K562 (cell line): ENCODE measurements around the gene ADGRB3. TPM values are rescaled to one million over a fixed set of nuclear protein-coding genes. Genes with fewer than 3 reads are reported as not detected.
A peak's percentile ranks its signal among the peaks of the same experiment; 100 is the strongest.

Experiments used
- ATAC-seq: fragments of 200-7000 bp; cut with Tn5 transposase; 3 replicates; pipeline ENCODE4 v1.9.1; 2020; ENCODE audit warnings: moderate library complexity
- BruUV-seq: library from RNA; stranded (reverse); fragments of 400-500 nt; replicated peaks from 2 replicates; lab custom pipeline; 2021; lab: Mats Ljungman, UMichigan
- CTCF ChIA-PET: fragments of 300-600 bp; formaldehyde crosslinking; extraction: SDS; loops from one replicate; lab custom pipeline; 2021; ENCODE audit warnings: low intra/inter-chr PET ratio; lab: Yijun Ruan, JAX
- POLR2A ChIA-PET: fragments of 300-600, 350-650 bp; sonication (Branson Sonifier 250); formaldehyde crosslinking; extraction: SDS; loops from one replicate; lab custom pipeline; 2021; ENCODE audit warnings: antibody characterized with exemption, inconsistent platforms; lab: Yijun Ruan, JAX
- DNase-seq, 4 experiments: peaks; one replicate each; pipeline versions ENCODE4 v3.0.0 to v3.0.0-alpha.2; 2011 to 2018; ENCODE audit warnings: low spot score in 3 of 4, mixed read lengths in 3 of 4; ENCODE audit errors: extremely low read depth in 1 of 4
- FAIRE-seq: peaks from 2 replicates; lab custom pipeline; 2011; peaks lifted over from hg19 to GRCh38; lab: Jason Lieb, UNC
- H2AFZ ChIP-seq: 2 replicates; pipeline ENCODE4 v1.6.0; 2011; ENCODE audit warnings: low read depth, low read length, control low read depth, inconsistent platforms
- H3K27ac ChIP-seq: fragments of 200-600 bp; 3 replicates; pipeline ENCODE4 v1.8.0; 2011; ENCODE audit warnings: low read depth, mild to moderate bottlenecking, control low read depth, inconsistent platforms, low read length, moderate library complexity, mixed read lengths; ENCODE audit errors: extremely low read depth
- H3K27me3 ChIP-seq, 2 experiments: fragments of 300-600 bp in 1 of 2; 2 replicates in 1 of 2; 3 replicates in 1 of 2; pipeline versions ENCODE4 v1.6.0 to v1.8.0; 2011; ENCODE audit warnings: inconsistent platforms in 2 of 2, low read length in 2 of 2, mild to moderate bottlenecking in 1 of 2, mixed read lengths in 1 of 2, moderate library complexity in 1 of 2; ENCODE audit not compliant: control insufficient read depth in 2 of 2, insufficient read depth in 2 of 2
- H3K36me3 ChIP-seq: fragments of 300-600 bp; 3 replicates; pipeline ENCODE4 v1.8.0; 2011; ENCODE audit warnings: mild to moderate bottlenecking, low read length, inconsistent platforms; ENCODE audit not compliant: control insufficient read depth, insufficient read depth
- H3K4me1 ChIP-seq, 2 experiments: fragments of 200-600 bp in 1 of 2; replicated peaks in 1 of 2; 2 replicates in 1 of 2; 3 replicates in 1 of 2; pipeline versions ENCODE4 v1.5.1 to v1.8.0; 2011; ENCODE audit warnings: inconsistent platforms in 2 of 2, low read length in 2 of 2, mild to moderate bottlenecking in 1 of 2, mixed read lengths in 1 of 2, moderate library complexity in 1 of 2; ENCODE audit not compliant: control insufficient read depth in 2 of 2, insufficient read depth in 2 of 2
- H3K4me2 ChIP-seq: 2 replicates; pipeline ENCODE4 v1.6.1; 2011; ENCODE audit warnings: low read length, control low read depth, inconsistent platforms, mixed read lengths; ENCODE audit not compliant: insufficient read depth
- H3K4me3 ChIP-seq: fragments of 200-600 bp; sonication (generic), shearing (Covaris generic); 2 replicates; pipeline ENCODE4 v1.5.1; 2016; ENCODE audit warnings: control low read depth, inconsistent platforms
- H3K79me2 ChIP-seq: fragments of 200-600 bp; 3 replicates; pipeline ENCODE4 v1.8.0; 2011; ENCODE audit warnings: low read length, inconsistent platforms; ENCODE audit not compliant: control insufficient read depth, insufficient read depth
- H3K9ac ChIP-seq, 2 experiments: 2 replicates each; pipeline versions ENCODE4 v1.6.0 to v1.6.1; 2011; ENCODE audit warnings: low read depth in 2 of 2, low read length in 2 of 2, control low read depth in 1 of 2, inconsistent platforms in 1 of 2, mild to moderate bottlenecking in 1 of 2, mixed read lengths in 1 of 2; ENCODE audit not compliant: insufficient read depth in 1 of 2
- H3K9me1 ChIP-seq: one replicate; pipeline ENCODE4 v1.6.0; 2011; ENCODE audit warnings: inconsistent platforms, mild to moderate bottlenecking, low read length, moderate library complexity; ENCODE audit not compliant: control insufficient read depth, insufficient read depth
- H3K9me3 ChIP-seq: replicated peaks from 2 replicates; pipeline ENCODE4 v1.5.1; 2011; ENCODE audit warnings: low read depth, low read length, inconsistent platforms; ENCODE audit not compliant: control insufficient read depth, insufficient read depth
- H4K20me1 ChIP-seq: replicated peaks from 2 replicates; pipeline ENCODE4 v1.6.1; 2011; ENCODE audit warnings: low read length, inconsistent platforms, mixed read lengths; ENCODE audit not compliant: control insufficient read depth, insufficient read depth
- ARID1B ChIP-seq: fragments of 450-650 bp; IDR thresholded peaks from 2 replicates; pipeline ENCODE4 v1.6.1; 2016; ENCODE audit warnings: antibody characterized with exemption, mild to moderate bottlenecking, inconsistent platforms
- C11orf30 ChIP-seq: fragments of 450-650 bp; IDR thresholded peaks from 2 replicates; pipeline ENCODE4 v1.6.1; 2016; ENCODE audit warnings: low read depth, mild to moderate bottlenecking
- CC2D1A ChIP-seq: fragments of 450-650 bp; IDR thresholded peaks from 2 replicates; pipeline ENCODE4 v1.6.1; 2017; ENCODE audit warnings: mild to moderate bottlenecking
- CHAMP1 ChIP-seq: fragments of 450-650 bp; IDR thresholded peaks from 2 replicates; pipeline ENCODE4 v1.6.1; 2016; ENCODE audit warnings: mild to moderate bottlenecking
- DPF2 ChIP-seq: fragments of 450-650 bp; IDR thresholded peaks from 2 replicates; pipeline ENCODE4 v1.6.1; 2016
- ELF2 ChIP-seq: fragments of 250-450 bp; sonication (Bioruptor Pico); IDR thresholded peaks from 2 replicates; pipeline ENCODE4 v1.5.0; 2021; ENCODE audit warnings: mild to moderate bottlenecking
- HDGF ChIP-seq: fragments of 450-650 bp; IDR thresholded peaks from 2 replicates; pipeline ENCODE4 v1.6.1; 2016
- MAFF ChIP-seq: IDR thresholded peaks from 2 replicates; pipeline ENCODE4 v1.6.1; 2012; ENCODE audit warnings: low read length, improper control_type of control experiment
- MBD2 ChIP-seq: sonication (generic); IDR thresholded peaks from 2 replicates; pipeline ENCODE4 v1.6.1; 2016; ENCODE audit warnings: low read depth, borderline replicate concordance
- MYNN ChIP-seq, 2 experiments: sonication (generic); formaldehyde crosslinking in 1 of 2; IDR thresholded peaks; 2 replicates each; pipeline versions ENCODE4 v1.5.0 to v1.6.1; 2016 to 2020; ENCODE audit warnings: antibody characterized with exemption in 1 of 2, missing genetic modification reagents in 1 of 2
- NFE2 ChIP-seq: IDR thresholded peaks from 2 replicates; pipeline ENCODE4 v1.6.1; 2014; ENCODE audit warnings: antibody characterized with exemption, low read depth
- SMARCE1 ChIP-seq: fragments of 450-650 bp; IDR thresholded peaks from 2 replicates; pipeline ENCODE4 v1.7.1; 2016; ENCODE audit warnings: mild to moderate bottlenecking
- SOX6 ChIP-seq: fragments of 450-650 bp; IDR thresholded peaks from 2 replicates; pipeline ENCODE4 v1.6.1; 2014; ENCODE audit warnings: mild to moderate bottlenecking
- TEAD4 ChIP-seq, 2 experiments: sonication (generic) in 1 of 2; formaldehyde crosslinking in 1 of 2; IDR thresholded peaks; 2 replicates each; pipeline versions ENCODE4 v1.6.1 to v1.8.0; 2012 to 2022; ENCODE audit warnings: borderline replicate concordance in 1 of 2, inconsistent platforms in 1 of 2, low read length in 1 of 2, mild to moderate bottlenecking in 1 of 2, missing genetic modification reagents in 1 of 2
- ZNF316 ChIP-seq: fragments of 450-650 bp; IDR thresholded peaks from 2 replicates; pipeline ENCODE4 v1.6.1; 2016
- WGBS: fragments of 100-300 bp; shearing (Covaris generic); methylation state at CpG from one replicate; pipeline ENCODE4 v1.1.6; 2016; ENCODE audit warnings: low coverage, mixed read lengths; ENCODE audit not compliant: insufficient coverage; ENCODE audit errors: missing lambda C conversion rate; 5-methylcytosine and 5-hydroxymethylcytosine counted together
- in situ Hi-C: fragments of 300-500 bp; cut with MboI; formaldehyde crosslinking; loops from 4 replicates; pipeline ENCODE4 v1.15.0; 2018; ENCODE audit warnings: inconsistent platforms, mixed read lengths
- intact Hi-C: fragments of 100-400 bp; cut with micrococcal nuclease; formaldehyde crosslinking; loops from 2 replicates; pipeline ENCODE4 v1.14.2; 2022
- polyA plus RNA-seq, 8 experiments: library from polyadenylated mRNA; depleted of rRNA in 4 of 8; stranded (reverse) in 5 of 8; unstranded in 3 of 8; fragments of >200 nt; fragmentation: Nextera tagmentation in 2 of 8; fragmentation: Illumina TruSeq in 1 of 8; extraction: Ambion mirVana in 2 of 8; extraction: Trizol in 1 of 8; gene quantifications; 2 replicates each; pipeline versions ENCODE4 v1.2.1 to v1.2.3, GENCODE V29; 2011 to 2014; ENCODE audit warnings: inconsistent platforms in 1 of 8, missing spikeins in 1 of 8
- total RNA-seq, 7 experiments: library from RNA; depleted of rRNA in 6 of 7; stranded (reverse); fragments of >200 nt in 6 of 7; fragmentation: Illumina TruSeq in 2 of 7; extraction: Trizol in 2 of 7; gene quantifications; 2 replicates each; pipeline versions ENCODE4 v1.2.1 to v1.2.3, GENCODE V29; 2011 to 2021; ENCODE audit warnings: low replicate concordance in 1 of 7

Gene ADGRB3
- total and polyA plus RNA-seq, 9 of the 15 experiments (the other 6 are each of a cell fraction or from before 2014, with no cell fraction given): 0.90 to 7.8 (median 2.4) TPM

- no peak for TF ChIP-seq MBD2
- TF ChIP-seq, all 486 proteins: peak for 0
Observed at GRCh38 chr6:68730291-68731054, 95.4 kb downstream of the ADGRB3 start (continued).

- peak overlapping the region; percentile 67; the same call in 2 of the 3 replicates for H3K27ac ChIP-seq
- H3K79me2 ChIP-seq: peaks cover 4% of the 10 kb centered on the region; the same call in 1 of the 3 replicates
- ChIA-PET CTCF (no interaction called here), POLR2A (interaction anchor here (1.2 kb wide), 1 partner anchor 10 kb away, joined by 3 read pairs; no protein-coding TSS in a partner anchor)
- H3K27me3 ChIP-seq: no peaks in the 10 kb centered on the region
- no peaks in the 10 kb centered on the region for H4K20me1 ChIP-seq
- 33% methylated on average over 5 of the region's 5 CpGs for WGBS
- H3K9ac ChIP-seq: no peak overlapping the region
- no peaks in the 10 kb centered on the region for H3K36me3 ChIP-seq
- H3K9me3 ChIP-seq: no peaks in the 10 kb centered on the region
- FAIRE-seq: peak; percentile 66
- ATAC-seq: peak; percentile 67
- no peak overlapping the region for H3K4me3 ChIP-seq
- H2AFZ ChIP-seq: peak overlapping the region; percentile 12
- peak in 1 of 4 experiments; percentile 43 for DNase-seq
- in situ Hi-C loops: no loop called here
- peaks cover 0 to 15% of the 10 kb centered on the region in 2 experiments; a peak in 3 of 5 replicates for H3K4me1 ChIP-seq
- intact Hi-C loops: no loop called here
- no peaks in the 10 kb centered on the region for H3K9me1 ChIP-seq
- no TSS peak for BruUV-seq
- peak; percentile 66; the same call in 1 of the 2 replicates for TF ChIP-seq SOX6
- no peak for TF ChIP-seq HDGF
- 0 out of 2 replicates have a peak, but pooled peaks have one; percentile 18 for TF ChIP-seq SMARCE1
- TF ChIP-seq NFE2: peak; percentile 74; the same call in 1 of the 2 replicates
- no peak for TF ChIP-seq MYNN (IDR thresholded peaks at IDR 0.05)
- TF ChIP-seq MYNN (CRISPR knock-in tag; IDR thresholded peaks at IDR 0.05): no peak
- TF ChIP-seq ELF2 (CRISPR knock-in tag): no peak
- 0 out of 2 replicates have a peak, but pooled peaks have one; percentile 9 for TF ChIP-seq ZNF316
- TF ChIP-seq CHAMP1: peak; percentile 54
- TF ChIP-seq C11orf30: 0 out of 2 replicates have a peak, but pooled peaks have one; percentile 28
- 0 out of 2 replicates have a peak, but pooled peaks have one; percentile 10 for TF ChIP-seq DPF2
- peak; percentile 24; the same call in 1 of the 2 replicates for TF ChIP-seq TEAD4 (IDR thresholded peaks at IDR 0.05; ENCODE audit: low read length)
- TF ChIP-seq TEAD4 (CRISPR knock-in tag; IDR thresholded peaks at IDR 0.05; ENCODE audit: borderline replicate concordance): no peak
- peak; percentile 25; the same call in 1 of the 2 replicates for TF ChIP-seq MAFF
- TF ChIP-seq ARID1B: 0 out of 2 replicates have a peak, but pooled peaks have one; percentile 19
- TF ChIP-seq CC2D1A: 0 out of 2 replicates have a peak, but pooled peaks have one; percentile 46
- 0 out of 2 replicates have a peak overlapping the region, but pooled peaks have one; percentile 17 for H3K4me2 ChIP-seq
Observed at GRCh38 chr6:68732423-68732822, 97.3 kb downstream of the ADGRB3 start.
